SK-N-SH (cell line): ENCODE measurements around the gene RPS6KA5. TPM values are rescaled to one million over a fixed set of nuclear protein-coding genes. Genes with fewer than 3 reads are reported as not detected.
"Not testable (repeated sequence)": the region's sequence is repeated elsewhere in the genome, so short reads cannot be mapped to it uniquely, and the experiment has no call there.

Source experiments
- CTCF ChIA-PET: fragments of 300-600, 350-600 bp; formaldehyde crosslinking; extraction: SDS; loops from one replicate; lab custom pipeline; 2021; lab: Yijun Ruan, JAX
- POLR2A ChIA-PET: fragments of 350-600 bp; sonication (Branson Sonifier 250); formaldehyde crosslinking; extraction: SDS; loops from one replicate; lab custom pipeline; 2020; ENCODE audit warnings: antibody characterized with exemption, inconsistent platforms; lab: Yijun Ruan, JAX
- DNase-seq: peaks from one replicate; pipeline ENCODE4 v3.0.0; 2012
- H2AFZ ChIP-seq: fragments of 200-600 bp; sonication (generic); 2 replicates; pipeline ENCODE4 v1.8.1; 2016; ENCODE audit warnings: antibody characterized with exemption, mild to moderate bottlenecking, low read depth
- H3F3A ChIP-seq: fragments of 200-600 bp; sonication (generic); replicated peaks from 2 replicates; pipeline ENCODE3; 2016; ENCODE audit warnings: antibody characterized with exemption, mild to moderate bottlenecking; ENCODE audit not compliant: insufficient read depth
- H3K27ac ChIP-seq, 2 experiments: fragments of 200-500 bp in 1 of 2; fragments of 200-600 bp in 1 of 2; sonication (Bioruptor generic) in 1 of 2; sonication (generic), shearing (Covaris generic) in 1 of 2; 2 replicates each; pipeline versions ENCODE4 v1.5.1 to v1.6.1; 2014 to 2016; ENCODE audit warnings: low read depth in 2 of 2, inconsistent platforms in 1 of 2, low read length in 1 of 2, mild to moderate bottlenecking in 1 of 2, mixed read lengths in 1 of 2
- H3K27me3 ChIP-seq: fragments of 200-600 bp; sonication (generic), shearing (Covaris generic); 2 replicates; pipeline ENCODE4 v1.6.1; 2016; ENCODE audit warnings: mixed run types; ENCODE audit not compliant: insufficient read depth
- H3K36me3 ChIP-seq, 2 experiments: fragments of 200-500 bp in 1 of 2; fragments of 200-600 bp in 1 of 2; sonication (Bioruptor generic) in 1 of 2; sonication (generic) in 1 of 2; replicated peaks in 1 of 2; 2 replicates each; pipeline versions ENCODE3 to v1.5.1; 2014 to 2016; ENCODE audit warnings: low read length in 1 of 2, mild to moderate bottlenecking in 1 of 2; ENCODE audit not compliant: insufficient read depth in 2 of 2, control insufficient read depth in 1 of 2
- H3K4me1 ChIP-seq, 2 experiments: fragments of 200-500 bp in 1 of 2; fragments of 200-600 bp in 1 of 2; sonication (Bioruptor generic) in 1 of 2; sonication (generic), shearing (Covaris generic) in 1 of 2; 2 replicates each; pipeline versions ENCODE4 v1.5.1 to v1.6.1; 2014 to 2016; ENCODE audit warnings: low read depth in 1 of 2, low read length in 1 of 2, mixed run types in 1 of 2; ENCODE audit not compliant: insufficient read depth in 2 of 2, control insufficient read depth in 1 of 2
- H3K4me2 ChIP-seq: fragments of 200-600 bp; sonication (generic), shearing (Covaris generic); 2 replicates; pipeline ENCODE4 v1.6.1; 2017; ENCODE audit warnings: mixed run types
- H3K4me3 ChIP-seq, 2 experiments: fragments of 200-500 bp in 1 of 2; fragments of 200-600 bp in 1 of 2; sonication (Bioruptor generic) in 1 of 2; sonication (generic), shearing (Covaris generic) in 1 of 2; 2 replicates each; pipeline versions ENCODE4 v1.5.1 to v1.8.1; 2014 to 2016; ENCODE audit warnings: low read depth in 2 of 2, inconsistent platforms in 1 of 2, low read length in 1 of 2, mild to moderate bottlenecking in 1 of 2, mixed read lengths in 1 of 2, moderate library complexity in 1 of 2
- H3K79me2 ChIP-seq: fragments of 200-600 bp; sonication (generic); 2 replicates; pipeline ENCODE4 v1.8.1; 2017; ENCODE audit warnings: mild to moderate bottlenecking; ENCODE audit not compliant: insufficient read depth
- H3K9ac ChIP-seq: fragments of 200-600 bp; sonication (generic); 2 replicates; pipeline ENCODE4 v1.6.1; 2017; ENCODE audit warnings: mixed run types
- H3K9me2 ChIP-seq: fragments of 200-600 bp; sonication (generic); 2 replicates; pipeline ENCODE4 v1.6.1; 2017; ENCODE audit warnings: mixed run types
- H3K9me3 ChIP-seq: fragments of 200-600 bp; sonication (generic); 2 replicates; pipeline ENCODE4 v1.6.1; 2017; ENCODE audit warnings: mixed run types, mild to moderate bottlenecking, moderate library complexity
- H4K20me1 ChIP-seq: fragments of 200-600 bp; sonication (generic); 2 replicates; pipeline ENCODE4 v1.6.1; 2017; ENCODE audit warnings: mild to moderate bottlenecking, mixed run types; ENCODE audit not compliant: insufficient read depth
- CHD2 ChIP-seq: fragments of 150-350 bp; IDR thresholded peaks from 2 replicates; pipeline ENCODE4 v1.6.1; 2018; ENCODE audit warnings: low read length; ENCODE audit not compliant: partially characterized antibody
- ELF1 ChIP-seq: IDR thresholded peaks from 2 replicates; pipeline ENCODE4 v1.4.0; 2012
- FOXJ3 ChIP-seq: sonication (generic); formaldehyde crosslinking; IDR thresholded peaks from 2 replicates; pipeline ENCODE4 v1.5.1; 2020; ENCODE audit warnings: mild to moderate bottlenecking, missing genetic modification reagents
- FOXM1 ChIP-seq: IDR thresholded peaks from 2 replicates; pipeline ENCODE4 v1.4.0; 2012; ENCODE audit warnings: low read depth, mild to moderate bottlenecking
- GABPA ChIP-seq: IDR thresholded peaks from 2 replicates; pipeline ENCODE4 v1.4.0; 2012; ENCODE audit warnings: low read depth, mild to moderate bottlenecking
- GATA2 ChIP-seq: sonication (generic); formaldehyde crosslinking; IDR thresholded peaks from 2 replicates; pipeline ENCODE4 v1.5.0; 2020; ENCODE audit warnings: mild to moderate bottlenecking, missing genetic modification reagents
- JUND ChIP-seq: IDR thresholded peaks from 2 replicates; pipeline ENCODE4 v1.4.0; 2012
- MXI1 ChIP-seq: IDR thresholded peaks from 2 replicates; pipeline ENCODE4 v1.6.1; 2012; ENCODE audit warnings: mild to moderate bottlenecking, low read depth, low read length, improper control_type of control experiment
- NFIC ChIP-seq: IDR thresholded peaks from 2 replicates; pipeline ENCODE4 v1.4.0; 2012; ENCODE audit warnings: borderline replicate concordance
- POLR2AphosphoS5 ChIP-seq: IDR thresholded peaks from 2 replicates; pipeline ENCODE4 v1.6.1; 2012; ENCODE audit warnings: low read depth, low read length
- RAD21 ChIP-seq: IDR thresholded peaks from 2 replicates; pipeline ENCODE4 v1.6.1; 2012; ENCODE audit warnings: mild to moderate bottlenecking, low read length
- RCOR1 ChIP-seq: fragments of 150-350 bp; IDR thresholded peaks from 2 replicates; pipeline ENCODE4 v1.6.1; 2017; ENCODE audit warnings: antibody characterized with exemption, low read length
- RXRA ChIP-seq: IDR thresholded peaks from 2 replicates; pipeline ENCODE4 v1.4.0; 2012; ENCODE audit warnings: low read depth, mild to moderate bottlenecking, borderline replicate concordance
- SMC3 ChIP-seq: IDR thresholded peaks from 2 replicates; pipeline ENCODE4 v1.6.1; 2012; ENCODE audit warnings: low read depth, low read length, improper control_type of control experiment
- YY1 ChIP-seq: IDR thresholded peaks from 2 replicates; pipeline ENCODE4 v1.4.0; 2012; ENCODE audit warnings: low read depth, mild to moderate bottlenecking
- WGBS: methylation state at CpG from one replicate; pipeline ENCODE4 v1.1.6; 2017; ENCODE audit warnings: low lambda C conversion rate; 5-methylcytosine and 5-hydroxymethylcytosine counted together
- polyA plus RNA-seq, 3 experiments: library from polyadenylated mRNA; depleted of rRNA; stranded (reverse); fragments of >200 nt; gene quantifications; 2 replicates each; pipeline ENCODE4 v1.2.3, GENCODE V29; 2012
- TF ChIP-seq, protein P1 (sequence below): IDR thresholded peaks from 2 replicates; pipeline ENCODE4 v1.4.0; 2012; ENCODE audit warnings: low read depth, borderline replicate concordance
- TF ChIP-seq, protein P2 (sequence below): IDR thresholded peaks from 2 replicates; pipeline ENCODE4; 2012
- TF ChIP-seq, protein P3 (sequence below): IDR thresholded peaks from 2 replicates; pipeline ENCODE4 v1.4.0; 2012; ENCODE audit warnings: low read depth, borderline replicate concordance
- TF ChIP-seq, protein P4 (sequence below): fragments of 150-350 bp; IDR thresholded peaks from 2 replicates; pipeline ENCODE4 v1.6.1; 2017; ENCODE audit warnings: antibody characterized with exemption, low read length, low read depth, borderline replicate concordance

RPS6KA5 gene
- polyA plus RNA-seq, 1 of the 3 experiments (the other 2 are of a cell fraction) = 0.67 TPM

DNA sequence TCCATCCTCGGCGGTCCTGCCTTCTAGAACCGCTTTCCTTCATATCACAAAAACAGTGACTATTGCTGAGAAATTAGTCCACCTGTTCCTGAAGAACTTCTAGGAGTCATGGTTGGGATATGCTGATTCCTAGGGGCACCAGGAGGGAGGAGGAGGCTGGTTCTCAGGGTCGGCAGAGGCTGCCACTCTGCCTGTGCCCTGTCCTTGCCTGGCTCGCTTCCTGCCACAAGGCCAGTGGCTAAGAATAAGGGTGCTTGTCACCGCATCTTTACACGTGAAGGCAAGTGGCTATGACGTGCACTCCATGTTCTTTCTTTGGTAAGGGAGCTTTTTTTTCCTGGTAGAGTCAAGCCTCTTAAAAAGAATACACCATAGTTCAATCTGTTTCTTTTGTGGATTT is 34.7 kb upstream of the RPS6KA5 start (continued):
- TF ChIP-seq, protein P1, sequence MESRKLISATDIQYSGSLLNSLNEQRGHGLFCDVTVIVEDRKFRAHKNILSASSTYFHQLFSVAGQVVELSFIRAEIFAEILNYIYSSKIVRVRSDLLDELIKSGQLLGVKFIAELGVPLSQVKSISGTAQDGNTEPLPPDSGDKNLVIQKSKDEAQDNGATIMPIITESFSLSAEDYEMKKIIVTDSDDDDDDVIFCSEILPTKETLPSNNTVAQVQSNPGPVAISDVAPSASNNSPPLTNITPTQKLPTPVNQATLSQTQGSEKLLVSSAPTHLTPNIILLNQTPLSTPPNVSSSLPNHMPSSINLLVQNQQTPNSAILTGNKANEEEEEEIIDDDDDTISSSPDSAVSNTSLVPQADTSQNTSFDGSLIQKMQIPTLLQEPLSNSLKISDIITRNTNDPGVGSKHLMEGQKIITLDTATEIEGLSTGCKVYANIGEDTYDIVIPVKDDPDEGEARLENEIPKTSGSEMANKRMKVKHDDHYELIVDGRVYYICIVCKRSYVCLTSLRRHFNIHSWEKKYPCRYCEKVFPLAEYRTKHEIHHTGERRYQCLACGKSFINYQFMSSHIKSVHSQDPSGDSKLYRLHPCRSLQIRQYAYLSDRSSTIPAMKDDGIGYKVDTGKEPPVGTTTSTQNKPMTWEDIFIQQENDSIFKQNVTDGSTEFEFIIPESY = no peak
- TF ChIP-seq, protein P2, sequence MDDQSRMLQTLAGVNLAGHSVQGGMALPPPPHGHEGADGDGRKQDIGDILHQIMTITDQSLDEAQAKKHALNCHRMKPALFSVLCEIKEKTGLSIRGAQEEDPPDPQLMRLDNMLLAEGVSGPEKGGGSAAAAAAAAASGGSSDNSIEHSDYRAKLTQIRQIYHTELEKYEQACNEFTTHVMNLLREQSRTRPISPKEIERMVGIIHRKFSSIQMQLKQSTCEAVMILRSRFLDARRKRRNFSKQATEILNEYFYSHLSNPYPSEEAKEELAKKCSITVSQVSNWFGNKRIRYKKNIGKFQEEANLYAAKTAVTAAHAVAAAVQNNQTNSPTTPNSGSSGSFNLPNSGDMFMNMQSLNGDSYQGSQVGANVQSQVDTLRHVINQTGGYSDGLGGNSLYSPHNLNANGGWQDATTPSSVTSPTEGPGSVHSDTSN = no peak
- no peak for TF ChIP-seq JUND
- no peak for TF ChIP-seq GATA2 (CRISPR knock-in tag)
- TF ChIP-seq RCOR1 = no peak
- TF ChIP-seq POLR2AphosphoS5 = no peak
- TF ChIP-seq GABPA = no peak

DNA sequence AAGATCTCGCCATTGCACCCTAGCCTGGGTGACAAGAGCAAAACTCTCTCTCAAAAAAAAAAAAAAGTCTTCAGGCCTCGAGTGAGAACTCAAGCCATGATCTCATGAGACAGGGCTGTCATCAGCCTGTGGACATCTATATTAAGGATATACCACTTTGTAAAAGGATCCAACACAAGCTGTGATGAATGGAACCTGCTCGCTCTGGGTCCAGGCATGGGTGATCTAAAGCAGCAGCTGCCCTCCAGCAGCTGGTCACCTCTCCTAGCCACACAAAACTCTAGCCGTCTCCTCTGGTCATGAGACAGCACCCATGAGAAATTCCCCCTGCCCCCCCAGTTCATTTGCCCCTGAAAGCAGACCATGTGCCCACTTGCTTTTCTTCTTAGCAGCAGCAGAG is 34.3 kb upstream of the RPS6KA5 start:
- Histone ChIP-seq H3K9ac (no peak overlapping the region), H3K9me2 (no peaks in the 10 kb centered on the region)
- 64% methylated on average over 4 of the region's 4 CpGs for WGBS

DNA sequence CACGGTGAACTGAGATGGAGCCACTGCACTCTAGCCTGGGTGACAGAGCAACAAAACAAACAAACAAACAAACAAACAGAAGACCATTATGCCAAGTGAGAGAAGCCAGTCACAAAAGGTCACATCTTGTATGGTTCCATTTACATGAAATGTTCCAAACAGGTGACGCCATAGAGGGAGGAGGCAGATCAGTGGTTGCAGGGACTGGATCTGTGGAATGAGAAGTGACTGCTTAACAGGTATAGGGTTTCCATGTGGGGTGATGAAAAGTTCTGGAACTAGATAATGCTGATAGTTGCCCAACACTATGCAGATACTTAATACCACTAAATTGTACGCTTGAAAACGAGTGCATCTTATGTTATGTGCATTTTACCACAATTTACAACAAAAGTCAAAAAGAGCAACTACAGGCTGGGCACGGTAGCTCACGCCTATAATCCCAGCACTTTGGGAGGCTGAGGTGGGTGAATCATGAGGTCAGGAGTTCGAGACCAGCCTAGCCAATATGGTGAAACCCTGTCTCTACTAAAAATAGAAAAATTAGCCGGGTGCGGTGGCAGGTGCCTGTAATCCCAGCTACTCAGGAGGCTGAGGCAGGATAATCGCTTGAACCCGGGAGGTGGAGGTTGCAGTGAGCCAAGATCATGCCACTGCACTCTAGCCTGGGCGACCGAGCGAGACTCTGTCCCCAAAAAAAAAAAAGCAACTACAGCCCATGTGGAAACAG is 33.5 kb upstream of the RPS6KA5 start:
- H4K20me1 ChIP-seq, H3K4me2 ChIP-seq, H3K36me3 ChIP-seq, H3K27ac ChIP-seq, H2AFZ ChIP-seq, DNase-seq, H3F3A ChIP-seq, H3K79me2 ChIP-seq, POLR2A ChIA-PET, H3K9me3 ChIP-seq, H3K4me3 ChIP-seq, H3K27me3 ChIP-seq, H3K4me1 ChIP-seq, H3K9me2 ChIP-seq, H3K9ac ChIP-seq: not testable (repeated sequence)
- 59% methylated on average over 13 of the region's 14 CpGs for WGBS
- CTCF ChIA-PET = interaction anchor here (1.1 kb wide), 1 partner anchor 12 kb away, joined by 3 read pairs; no protein-coding TSS in a partner anchor

More for the DNA sequence above, 34.3 kb upstream of the RPS6KA5 start:
- no peaks in the 10 kb centered on the region for H3K27me3 ChIP-seq
- H3K4me2 ChIP-seq = no peak overlapping the region
- no peaks in the 10 kb centered on the region for H3K79me2 ChIP-seq
- H3K36me3 ChIP-seq = no peaks in the 10 kb centered on the region
- ChIA-PET CTCF (interaction anchor here (1.1 kb wide), 1 partner anchor 13 kb away, joined by 3 read pairs; no protein-coding TSS in a partner anchor), POLR2A (interaction anchor here (0.7 kb wide), 1 partner anchor 243 kb away, joined by 5 read pairs; no protein-coding TSS in a partner anchor)
- no peak overlapping the region for H3K4me3 ChIP-seq
- H3F3A ChIP-seq = no peaks in the 10 kb centered on the region
- H3K9me3 ChIP-seq = no peaks in the 10 kb centered on the region
- TF ChIP-seq CHD2 (no peak), FOXJ3 (no peak), JUND (no peak), ELF1 (no peak), YY1 (no peak), SMC3 (no peak), GATA2 (CRISPR knock-in tag) (no peak), RXRA (no peak), FOXM1 (no peak), RAD21 (no peak), MXI1 (no peak), NFIC (no peak)
- TF ChIP-seq, protein P3, sequence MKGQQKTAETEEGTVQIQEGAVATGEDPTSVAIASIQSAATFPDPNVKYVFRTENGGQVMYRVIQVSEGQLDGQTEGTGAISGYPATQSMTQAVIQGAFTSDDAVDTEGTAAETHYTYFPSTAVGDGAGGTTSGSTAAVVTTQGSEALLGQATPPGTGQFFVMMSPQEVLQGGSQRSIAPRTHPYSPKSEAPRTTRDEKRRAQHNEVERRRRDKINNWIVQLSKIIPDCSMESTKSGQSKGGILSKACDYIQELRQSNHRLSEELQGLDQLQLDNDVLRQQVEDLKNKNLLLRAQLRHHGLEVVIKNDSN = no peak
- TF ChIP-seq, protein P2 = no peak
- TF ChIP-seq, protein P4, sequence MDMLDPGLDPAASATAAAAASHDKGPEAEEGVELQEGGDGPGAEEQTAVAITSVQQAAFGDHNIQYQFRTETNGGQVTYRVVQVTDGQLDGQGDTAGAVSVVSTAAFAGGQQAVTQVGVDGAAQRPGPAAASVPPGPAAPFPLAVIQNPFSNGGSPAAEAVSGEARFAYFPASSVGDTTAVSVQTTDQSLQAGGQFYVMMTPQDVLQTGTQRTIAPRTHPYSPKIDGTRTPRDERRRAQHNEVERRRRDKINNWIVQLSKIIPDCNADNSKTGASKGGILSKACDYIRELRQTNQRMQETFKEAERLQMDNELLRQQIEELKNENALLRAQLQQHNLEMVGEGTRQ = no peak
- no peaks in the 10 kb centered on the region for H4K20me1 ChIP-seq
- H3K27ac ChIP-seq = no peak overlapping the region
- DNase-seq = no peak
- no peaks in the 10 kb centered on the region for H3K4me1 ChIP-seq
- no peak overlapping the region for H2AFZ ChIP-seq
